Neural cell (in vitro differentiated cells): Measurements from ENCODE around the gene ALDH1A1. TPM values are rescaled to one million over a fixed set of nuclear protein-coding genes. Genes with fewer than 3 reads are reported as not detected.

Source experiments
- H2AFZ ChIP-seq: fragments of 200-600, 300-800 bp; sonication (generic), shearing (Covaris generic); 2 replicates; pipeline ENCODE4 v1.6.0; 2014; ENCODE audit warnings: low read depth, mild to moderate bottlenecking, antibody characterized with exemption, low read length, moderate library complexity
- H3F3A ChIP-seq: fragments of 200-600 bp; shearing (Covaris generic); 2 replicates; pipeline ENCODE4 v1.6.1; 2016; ENCODE audit warnings: mild to moderate bottlenecking, moderate library complexity, mixed read lengths, antibody characterized with exemption, low read length; ENCODE audit not compliant: insufficient read depth, poor library complexity, severe bottlenecking
- H3K27ac ChIP-seq: fragments of 200-600, 300-800 bp; sonication (generic), shearing (Covaris generic); 2 replicates; pipeline ENCODE4 v1.5.1; 2014; ENCODE audit warnings: mild to moderate bottlenecking, low read length, moderate library complexity
- H3K27me3 ChIP-seq: fragments of 300-800, 200-600 bp; sonication (generic), shearing (Covaris generic); 2 replicates; pipeline ENCODE4 v1.6.0; 2014; ENCODE audit warnings: mild to moderate bottlenecking, low read depth, low read length, moderate library complexity; ENCODE audit not compliant: insufficient read depth
- H3K36me3 ChIP-seq: fragments of 300-800, 200-600 bp; sonication (generic), shearing (Covaris generic); 2 replicates; pipeline ENCODE4 v1.5.1; 2014; ENCODE audit warnings: mild to moderate bottlenecking, antibody characterized with exemption, low read length, moderate library complexity; ENCODE audit not compliant: insufficient read depth
- H3K4me2 ChIP-seq: fragments of 300-800, 200-600 bp; sonication (generic), shearing (Covaris generic); 2 replicates; pipeline ENCODE4 v1.6.0; 2014; ENCODE audit warnings: mild to moderate bottlenecking, low read length
- H3K4me3 ChIP-seq: fragments of 300-800, 200-600 bp; sonication (generic), shearing (Covaris generic); 2 replicates; pipeline ENCODE4 v1.5.1; 2014; ENCODE audit warnings: mild to moderate bottlenecking, low read length, moderate library complexity
- H3K79me2 ChIP-seq: fragments of 200-600 bp; shearing (Covaris generic); replicated peaks from 2 replicates; pipeline ENCODE4 v1.6.0; 2014; ENCODE audit warnings: mild to moderate bottlenecking, low read length, moderate library complexity; ENCODE audit not compliant: insufficient read depth
- H3K9ac ChIP-seq: fragments of 300-800, 200-600 bp; sonication (generic), shearing (Covaris generic); 2 replicates; pipeline ENCODE4 v1.6.1; 2016; ENCODE audit warnings: mild to moderate bottlenecking, low read length, mixed read lengths
- H3K9me2 ChIP-seq: fragments of 200-600 bp; shearing (Covaris generic); 2 replicates; pipeline ENCODE4 v1.6.1; 2016; ENCODE audit warnings: mild to moderate bottlenecking, low read length, mixed read lengths; ENCODE audit not compliant: insufficient read depth
- H3K9me3 ChIP-seq: fragments of 200-600, 300-800 bp; sonication (generic), shearing (Covaris generic); 2 replicates; pipeline ENCODE4 v1.6.1; 2016; ENCODE audit warnings: mild to moderate bottlenecking, mixed run types, low read length, moderate library complexity, mixed read lengths
- H4K20me1 ChIP-seq: fragments of 200-600 bp; shearing (Covaris generic); 2 replicates; pipeline ENCODE4 v1.6.1; 2016; ENCODE audit warnings: mild to moderate bottlenecking, mixed run types; ENCODE audit not compliant: insufficient read depth
- CTCF ChIP-seq: fragments of 450-650 bp; IDR thresholded peaks from 2 replicates; pipeline ENCODE4 v1.5.1; 2014; ENCODE audit warnings: antibody characterized with exemption, mild to moderate bottlenecking, moderate library complexity; ENCODE audit not compliant: poor library complexity, severe bottlenecking
- EP300 ChIP-seq: fragments of 450-650 bp; conservative IDR thresholded peaks from 2 replicates; pipeline ENCODE4 v1.6.1; 2014; ENCODE audit warnings: antibody characterized with exemption, mild to moderate bottlenecking, moderate library complexity; ENCODE audit not compliant: poor library complexity, severe bottlenecking
- EZH2 ChIP-seq: fragments of 200-600, 300-800 bp; shearing (Covaris generic), sonication (generic); IDR thresholded peaks from 2 replicates; pipeline ENCODE4 v1.6.1; 2014; ENCODE audit warnings: antibody characterized with exemption, low read length, borderline replicate concordance, mild to moderate bottlenecking; ENCODE audit not compliant: insufficient read depth, poor library complexity, severe bottlenecking
- MXI1 ChIP-seq: fragments of 450-650 bp; conservative IDR thresholded peaks from 2 replicates; pipeline ENCODE4 v1.6.1; 2014; ENCODE audit warnings: antibody characterized with exemption, mild to moderate bottlenecking; ENCODE audit not compliant: poor library complexity, severe bottlenecking
- POLR2AphosphoS5 ChIP-seq: IDR thresholded peaks from 2 replicates; pipeline ENCODE4 v1.6.1; 2012
- RAD21 ChIP-seq: fragments of 450-650 bp; conservative IDR thresholded peaks from 2 replicates; pipeline ENCODE4 v1.6.1; 2014; ENCODE audit warnings: antibody characterized with exemption, mild to moderate bottlenecking, moderate library complexity
- REST ChIP-seq: IDR thresholded peaks from 2 replicates; pipeline ENCODE4 v1.6.1; 2012; ENCODE audit warnings: borderline replicate concordance
- SMC3 ChIP-seq: fragments of 450-650 bp; conservative IDR thresholded peaks from 2 replicates; pipeline ENCODE4 v1.6.1; 2014; ENCODE audit warnings: antibody characterized with exemption, mild to moderate bottlenecking, moderate library complexity; ENCODE audit not compliant: poor library complexity
- TAF1 ChIP-seq: IDR thresholded peaks from 2 replicates; pipeline ENCODE4 v1.6.1; 2012; ENCODE audit warnings: low read depth
- polyA plus RNA-seq: library from polyadenylated mRNA; depleted of rRNA; stranded (reverse); fragments of >200 nt; gene quantifications from 2 replicates; pipeline ENCODE4 v1.2.3, GENCODE V29; 2014

Gene ALDH1A1
- polyA plus RNA-seq, 1 donor from 2014 or later, result not detected

GRCh38 chr9:72972636-72973035, 19.8 kb upstream of the ALDH1A1 start:
- Histone ChIP-seq H3K9me3 (no peaks in the 10 kb centered on the region), H3K36me3 (no peaks in the 10 kb centered on the region), H3K4me2 (no peak overlapping the region), H3K79me2 (no peaks in the 10 kb centered on the region), H3K9me2 (no peaks in the 10 kb centered on the region), H4K20me1 (no peaks in the 10 kb centered on the region), H3K9ac (no peak overlapping the region), H2AFZ (no peak overlapping the region), H3K27ac (no peak overlapping the region), H3K4me3 (no peak overlapping the region), H3K27me3 (no peaks in the 10 kb centered on the region), H3F3A (no peaks in the 10 kb centered on the region)
- TF ChIP-seq EZH2 (no peak), RAD21 (no peak), CTCF (no peak), REST (no peak), TAF1 (no peak), SMC3 (no peak), MXI1 (no peak), EP300 (no peak), POLR2AphosphoS5 (no peak)

GRCh38 chr9:72971411-72971810, 18.6 kb upstream of the ALDH1A1 start:
- Histone ChIP-seq H3K9me3 (no peaks in the 10 kb centered on the region), H2AFZ (no peak overlapping the region), H3K9ac (no peak overlapping the region), H3K4me3 (no peak overlapping the region), H3K27me3 (no peaks in the 10 kb centered on the region), H4K20me1 (no peaks in the 10 kb centered on the region), H3K4me2 (no peak overlapping the region), H3K9me2 (no peaks in the 10 kb centered on the region), H3F3A (no peaks in the 10 kb centered on the region), H3K36me3 (no peaks in the 10 kb centered on the region), H3K27ac (no peak overlapping the region), H3K79me2 (no peaks in the 10 kb centered on the region)
- TF ChIP-seq REST, result no peak
- no peak for TF ChIP-seq POLR2AphosphoS5
- no peak for TF ChIP-seq CTCF
- no peak for TF ChIP-seq RAD21
- no peak for TF ChIP-seq EZH2
- TF ChIP-seq EP300, result no peak
- TF ChIP-seq SMC3, result no peak
- TF ChIP-seq TAF1, result no peak
- no peak for TF ChIP-seq MXI1
